Endothelial cell of coronary artery (primary cell): ENCODE results near the gene KHSRP. TPM values are rescaled to one million over a fixed set of nuclear protein-coding genes. Genes with fewer than 3 reads are reported as not detected.

Experiments used
- total RNA-seq: library from RNA; depleted of rRNA; stranded (reverse); fragments of >200 nt; gene quantifications from 2 replicates; pipeline ENCODE4 v1.2.3, GENCODE V29; 2014

Gene KHSRP
- total RNA-seq, result 119 and 132 TPM in 2 replicates

GRCh38 chr19:6424195-6424938, at the start of gene KHSRP:
Gene KHSRP, minus strand, starts transcription at chr19:6424811. Its CDS starts 110 bp downstream, at chr19:6424701.

GRCh38 chr19:6464070-6464873, 39.7 kb upstream of the KHSRP start, which contains the start of gene CRB3:
Gene CRB3, plus strand, starts transcription at chr19:6464271. Its CDS starts 431 bp downstream, at chr19:6464702.

GRCh38 chr19:6459262-6460098, 34.9 kb upstream of the KHSRP start, which contains the start of gene SLC25A23:
Gene SLC25A23, minus strand, starts transcription at chr19:6459792. Its CDS starts 164 bp downstream, at chr19:6459628.

GRCh38 chr19:6433663-6434062, 9.1 kb upstream of the KHSRP start, which contains the start of gene SLC25A41:
Gene SLC25A41, minus strand, starts transcription at chr19:6433763. Its CDS starts 70 bp downstream, at chr19:6433693.

GRCh38 chr19:6393074-6393982, 31.3 kb downstream of the KHSRP start, which contains the start of gene GTF2F1:
Gene GTF2F1, minus strand, starts transcription at chr19:6393164. Its CDS starts 169 bp downstream, at chr19:6392995.

GRCh38 chr19:6375411-6376010, 49.1 kb downstream of the KHSRP start, which contains the start of gene PSPN:
Gene PSPN, minus strand, starts transcription at chr19:6375933. Its CDS starts 84 bp downstream, at chr19:6375849.

GRCh38 chr19:6372594-6373095, 52.0 kb downstream of the KHSRP start, which contains the start of gene ALKBH7:
Gene ALKBH7, plus strand, starts transcription at chr19:6372794. Its CDS starts 27 bp downstream, at chr19:6372821.

Other genes starting within 250 kb of the KHSRP start
- 4.6 and 7.4 TPM in 2 replicates for gene MLLT1, start 144.8 kb downstream of the KHSRP start, total RNA-seq
- not detected in 2 replicates for gene ACER1, start 91.2 kb downstream of the KHSRP start, total RNA-seq
- 59.7 and 64.0 TPM in 2 replicates for gene CLPP, start 63.3 kb downstream of the KHSRP start, total RNA-seq
- 20.6 and 24.6 TPM in 2 replicates for gene ALKBH7, start 52.0 kb downstream of the KHSRP start, total RNA-seq
- gene PSPN, start 48.9 kb downstream of the KHSRP start, total RNA-seq, result 0.54 and 1.6 TPM in 2 replicates
- 66.7 and 66.9 TPM in 2 replicates for gene GTF2F1, start 31.6 kb downstream of the KHSRP start, total RNA-seq
- under 0.01 and 0.09 TPM in 2 replicates for gene SLC25A41, start 9.0 kb upstream of the KHSRP start, total RNA-seq
- gene SLC25A23, start 35.0 kb upstream of the KHSRP start, total RNA-seq, result 14.5 and 18.7 TPM in 2 replicates
- gene CRB3, start 39.5 kb upstream of the KHSRP start, total RNA-seq, result not detected in 2 replicates
- not detected in 2 replicates for gene DENND1C, start 57.0 kb upstream of the KHSRP start, total RNA-seq
- gene TUBB4A, start 77.5 kb upstream of the KHSRP start, total RNA-seq, result not detected in 2 replicates
- 0.75 and 0.99 TPM in 2 replicates for gene TNFSF9, start 106.2 kb upstream of the KHSRP start, total RNA-seq
- not detected in 2 replicates for gene CD70, start 166.3 kb upstream of the KHSRP start, total RNA-seq
- gene TNFSF14, start 245.3 kb upstream of the KHSRP start, total RNA-seq, result not detected in 2 replicates